ENCODE results near the gene PAWR.
"Not testable (repeated sequence)": the region's sequence is repeated elsewhere in the genome, so short reads cannot be mapped to it uniquely, and the experiment has no call there.

The PAWR gene

DNA sequence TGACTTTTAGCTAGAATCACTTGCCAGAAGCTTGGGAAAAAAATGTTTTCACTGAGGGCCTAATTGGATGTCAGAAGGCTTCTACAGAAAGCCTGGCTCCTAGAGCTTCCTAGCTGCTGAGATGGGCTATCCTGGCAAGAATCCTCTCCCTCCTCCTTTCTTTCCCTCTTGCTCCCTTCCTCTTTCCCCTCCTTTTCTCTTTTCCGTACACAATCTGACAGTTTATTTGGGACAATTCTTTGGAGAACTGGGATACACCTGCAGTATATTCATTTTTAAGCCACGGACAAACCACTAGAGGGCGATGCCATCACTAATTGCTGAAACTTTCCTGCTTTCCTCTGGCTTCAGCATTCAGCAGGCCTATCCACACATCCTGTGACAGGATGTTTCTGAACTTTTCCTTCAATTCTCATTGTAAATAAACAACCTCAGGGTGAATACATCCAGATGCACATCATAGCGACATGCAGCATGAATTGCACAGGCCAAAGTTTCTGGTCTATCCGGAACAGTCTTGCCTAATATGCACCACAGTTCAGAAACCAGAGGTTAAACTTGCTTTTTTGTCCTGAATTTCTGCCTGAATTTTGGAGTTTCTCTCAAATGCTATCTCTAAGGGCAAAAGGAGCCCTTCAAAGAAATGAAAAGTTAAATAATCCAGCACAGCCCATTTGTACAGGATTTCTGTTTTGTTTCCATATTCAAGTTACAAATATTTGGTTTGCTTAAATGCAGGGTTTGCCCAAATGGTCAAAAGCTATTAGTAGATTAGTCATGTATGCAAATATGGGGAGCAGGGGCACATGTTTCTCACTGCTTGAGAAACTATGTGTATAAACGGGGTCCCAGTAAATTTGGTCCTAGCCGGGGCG is 142.8 kb downstream of the PAWR start:
- ATAC-seq = no peak
- Mint-ChIP-seq H3K9me3 (no peaks in the 10 kb centered on the region), H3K36me3 (ENCODE audit: low read depth) (no peaks in the 10 kb centered on the region), H3K4me1 (no peaks in the 10 kb centered on the region), H3K4me3 (no peak overlapping the region), H3K27me3 (peaks cover 1% of the 10 kb centered on the region), H3K27ac (no peak overlapping the region)
- peak; percentile 11 for DNase-seq

DNA sequence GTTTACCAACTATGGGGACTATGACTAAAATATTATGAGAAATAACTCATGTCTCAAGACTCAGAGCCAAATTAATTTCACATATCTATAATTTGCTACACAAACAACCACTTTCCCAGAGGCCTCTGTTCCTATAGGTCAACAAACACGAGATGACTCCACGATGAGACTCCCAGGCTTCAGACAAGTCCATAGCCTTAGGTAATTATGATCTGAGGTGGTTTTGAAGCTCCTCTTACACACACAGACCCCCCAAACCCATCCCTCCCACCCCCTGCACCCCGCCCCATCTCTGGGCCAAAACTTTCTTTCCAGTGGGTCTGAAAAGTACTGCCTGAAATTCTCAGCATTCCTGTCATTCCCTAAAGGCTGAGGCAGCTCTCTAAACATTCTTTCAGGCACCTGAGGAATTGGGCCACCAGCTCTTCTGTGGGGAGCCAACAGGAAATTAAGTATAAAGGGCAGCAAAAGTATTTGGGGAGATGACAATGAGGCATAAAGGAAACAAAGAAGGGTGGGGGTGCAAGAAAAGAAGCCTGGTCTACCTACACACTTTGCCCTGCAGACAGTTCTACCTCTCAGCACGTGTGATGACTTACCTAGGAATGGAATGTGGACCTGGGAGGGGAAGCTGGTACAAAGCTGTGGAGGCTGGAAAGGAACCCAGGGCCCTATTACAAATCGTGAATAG is 143.6 kb downstream of the PAWR start:
- DNase-seq (no peak), ATAC-seq (no peak)
- Mint-ChIP-seq H3K9me3 (no peaks in the 10 kb centered on the region), H3K27me3 (peaks cover 1% of the 10 kb centered on the region), H3K4me1 (no peaks in the 10 kb centered on the region), H3K4me3 (no peak overlapping the region), H3K36me3 (ENCODE audit: low read depth) (no peaks in the 10 kb centered on the region), H3K27ac (no peak overlapping the region)

DNA sequence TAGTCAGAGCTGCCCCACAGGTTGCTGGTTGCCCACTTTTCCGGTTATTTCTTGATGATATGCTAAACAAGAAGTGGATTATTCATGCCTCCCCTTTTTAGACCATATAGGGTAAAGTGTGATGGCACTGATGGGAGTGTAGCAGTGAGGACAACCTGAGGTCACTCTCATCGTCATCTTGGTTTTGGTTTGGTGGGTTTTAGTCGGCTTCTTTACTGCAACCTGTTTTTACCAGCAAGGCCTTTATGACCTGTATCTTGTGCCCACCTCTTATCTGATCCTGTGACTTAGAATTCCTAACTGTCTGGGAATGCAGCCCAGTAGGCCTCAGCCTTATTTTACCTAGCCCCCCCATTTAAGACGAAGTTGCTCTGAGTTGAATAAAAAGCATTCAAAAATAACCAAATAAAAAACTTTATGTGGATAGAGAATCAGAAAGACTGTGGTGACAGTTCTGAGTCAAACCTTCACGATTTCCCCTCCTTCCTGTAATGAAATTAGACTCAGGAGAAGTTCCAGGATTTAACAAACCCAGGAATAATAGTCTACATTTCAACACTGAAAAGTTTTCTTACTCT is 144.2 kb downstream of the PAWR start:
- H3K36me3 Mint-ChIP-seq (ENCODE audit: low read depth) = no peaks in the 10 kb centered on the region
- H3K9me3 Mint-ChIP-seq = no peaks in the 10 kb centered on the region
- no peak for ATAC-seq
- no peak overlapping the region for H3K4me3 Mint-ChIP-seq
- H3K4me1 Mint-ChIP-seq = no peaks in the 10 kb centered on the region
- H3K27me3 Mint-ChIP-seq = no peaks in the 10 kb centered on the region
- DNase-seq = no peak
- no peak overlapping the region for H3K27ac Mint-ChIP-seq

DNA sequence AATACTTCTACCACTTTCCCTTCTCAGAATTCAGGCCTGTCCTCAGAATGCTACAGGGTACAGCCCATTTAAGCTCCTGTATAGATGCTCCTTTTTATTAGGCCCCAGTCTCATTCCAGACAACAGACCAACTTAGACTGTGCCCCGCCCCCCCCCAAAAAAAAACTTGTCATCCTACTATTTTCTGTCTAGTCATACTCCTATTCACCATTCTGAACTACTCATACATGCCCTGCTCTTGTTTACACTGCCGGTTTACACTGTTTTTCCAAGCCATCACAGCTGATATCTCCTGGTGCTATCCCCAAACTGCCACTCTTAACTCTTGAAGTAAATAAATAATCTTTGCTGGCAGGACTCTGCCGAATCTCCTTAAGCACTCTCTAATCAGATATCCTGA is 146.3 kb downstream of the PAWR start:
- not testable (repeated sequence) for H3K9me3 Mint-ChIP-seq; ATAC-seq; H3K36me3 Mint-ChIP-seq (ENCODE audit: low read depth); H3K27ac Mint-ChIP-seq; DNase-seq; H3K4me1 Mint-ChIP-seq; H3K4me3 Mint-ChIP-seq; H3K27me3 Mint-ChIP-seq

DNA sequence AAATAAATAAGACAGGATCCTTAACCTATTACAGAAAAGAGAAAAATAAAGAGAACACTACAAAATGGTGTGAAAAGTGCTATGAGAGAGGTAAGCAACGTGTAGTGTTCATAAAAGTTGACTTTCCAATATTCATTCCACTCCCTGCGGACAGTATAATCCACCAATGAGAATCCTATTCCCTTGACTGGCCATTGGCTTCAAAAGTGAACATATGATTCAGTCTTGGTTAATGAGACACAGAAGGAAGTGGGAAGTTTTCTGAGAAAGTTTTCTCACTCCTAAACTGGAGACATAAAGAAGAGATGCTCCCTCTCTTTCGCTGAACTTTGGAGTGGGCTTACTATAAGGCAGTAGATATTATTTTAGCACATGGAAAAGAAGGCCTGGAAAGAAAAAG is 153.1 kb downstream of the PAWR start:
- Mint-ChIP-seq H3K27ac (no peak overlapping the region), H3K9me3 (no peaks in the 10 kb centered on the region), H3K4me1 (no peaks in the 10 kb centered on the region), H3K4me3 (no peak overlapping the region), H3K27me3 (no peaks in the 10 kb centered on the region), H3K36me3 (ENCODE audit: low read depth) (no peaks in the 10 kb centered on the region)
- DNase-seq = no peak
- ATAC-seq = no peak

DNA sequence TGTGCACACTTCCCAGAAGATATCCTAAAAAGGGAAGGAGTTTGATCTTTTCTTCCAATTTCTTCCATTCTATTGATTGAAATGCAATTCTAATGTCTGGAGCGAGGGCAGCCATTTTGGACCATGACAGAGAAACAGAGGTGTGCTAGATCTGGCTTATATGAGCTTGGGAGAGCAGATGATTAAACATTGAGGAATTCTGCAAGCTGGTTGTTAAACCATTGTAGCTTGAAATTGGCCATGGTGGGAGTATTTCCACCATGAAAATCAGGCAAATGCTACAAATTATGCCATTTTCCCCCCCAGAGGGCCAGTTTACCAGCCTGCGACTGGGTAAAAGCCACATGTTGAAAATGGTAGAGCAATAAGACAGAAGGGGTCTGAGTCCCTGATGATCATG is 155.0 kb downstream of the PAWR start:
- no peak for ATAC-seq
- DNase-seq = no peak
- Mint-ChIP-seq H3K27me3 (no peaks in the 10 kb centered on the region), H3K36me3 (ENCODE audit: low read depth) (no peaks in the 10 kb centered on the region), H3K27ac (no peak overlapping the region), H3K4me3 (no peak overlapping the region), H3K9me3 (no peaks in the 10 kb centered on the region), H3K4me1 (no peaks in the 10 kb centered on the region)
